A673 (cell line): Measurements from ENCODE around the gene GMPPB. TPM values are rescaled to one million over a fixed set of nuclear protein-coding genes. Genes with fewer than 3 reads are reported as not detected.
A peak's percentile ranks its signal among the peaks of the same experiment; 100 is the strongest.

Experiments used
- BruUV-seq: library from RNA; stranded (reverse); fragments of 400-500 nt; replicated peaks from 2 replicates; lab custom pipeline; 2021; lab: Mats Ljungman, UMichigan
- CTCF ChIA-PET: fragments of 300-600 bp; sonication (Branson Sonifier 250); formaldehyde crosslinking; loops from one replicate; lab custom pipeline; 2022; ENCODE audit warnings: antibody characterized with exemption; lab: Charles Lee
- POLR2A ChIA-PET: fragments of 300-600 bp; sonication (Branson Sonifier 250); formaldehyde crosslinking; loops from one replicate; lab custom pipeline; 2022; ENCODE audit warnings: antibody characterized with exemption; ENCODE audit not compliant: low non-redundant PET; lab: Charles Lee
- DNase-seq: peaks from one replicate; pipeline ENCODE4 v3.0.0-alpha.2; 2015; ENCODE audit warnings: low spot score
- H3K27ac ChIP-seq: fragments of 200-600 bp; sonication (generic); 2 replicates; pipeline ENCODE4 v1.5.1; 2016; ENCODE audit warnings: mixed run types, low read depth, mild to moderate bottlenecking, mixed read lengths, antibody characterized with exemption, low read length; ENCODE audit not compliant: poor library complexity, severe bottlenecking
- H3K27me3 ChIP-seq: fragments of 200-600 bp; sonication (generic); replicated peaks from 2 replicates; pipeline ENCODE4 v1.6.1; 2017; ENCODE audit warnings: mixed run types, low read depth, mild to moderate bottlenecking, mixed read lengths, antibody characterized with exemption, low read length; ENCODE audit not compliant: insufficient read depth, poor library complexity
- H3K36me3 ChIP-seq: fragments of 200-600 bp; sonication (generic); 2 replicates; pipeline ENCODE4 v1.6.1; 2016; ENCODE audit warnings: mixed run types, mild to moderate bottlenecking, mixed read lengths, antibody characterized with exemption, low read length; ENCODE audit not compliant: insufficient read depth, poor library complexity, severe bottlenecking
- H3K4me1 ChIP-seq: fragments of 200-600 bp; sonication (generic); 2 replicates; pipeline ENCODE4 v1.6.1; 2017; ENCODE audit warnings: mixed run types, mild to moderate bottlenecking, mixed read lengths, antibody characterized with exemption, low read length; ENCODE audit not compliant: insufficient read depth, poor library complexity, severe bottlenecking
- H3K4me3 ChIP-seq: fragments of 200-600 bp; sonication (generic); 2 replicates; pipeline ENCODE4 v1.5.1; 2016; ENCODE audit warnings: low read depth, mixed run types, mild to moderate bottlenecking, mixed read lengths, low read length; ENCODE audit not compliant: poor library complexity, severe bottlenecking
- H3K9me3 ChIP-seq: fragments of 200-600 bp; sonication (generic); 2 replicates; pipeline ENCODE4 v1.6.1; 2016; ENCODE audit warnings: mixed run types, low read depth, mild to moderate bottlenecking, mixed read lengths, antibody characterized with exemption, low read length; ENCODE audit not compliant: poor library complexity, severe bottlenecking
- EZH2 ChIP-seq: fragments of 200-600 bp; sonication (generic); IDR thresholded peaks from 2 replicates; pipeline ENCODE4 v1.6.1; 2017; ENCODE audit warnings: borderline replicate concordance, low read depth, mild to moderate bottlenecking, mixed read lengths, antibody characterized with exemption, low read length; ENCODE audit not compliant: poor library complexity, severe bottlenecking
- intact Hi-C: fragments of 100-400 bp; cut with micrococcal nuclease; formaldehyde crosslinking; loops from one replicate; pipeline ENCODE4 v1.10.0; 2022; ENCODE audit not compliant: unreplicated experiment
- total RNA-seq: library from RNA; stranded (reverse); gene quantifications from 2 replicates; pipeline ENCODE4 v1.2.3, GENCODE V29; 2021
- TF ChIP-seq, protein P1 (sequence below): fragments of 300-800, 200-600 bp; sonication (generic); conservative IDR thresholded peaks from 2 replicates; pipeline ENCODE4 v1.5.1; 2017; ENCODE audit warnings: low read depth, mild to moderate bottlenecking, antibody characterized with exemption, low read length, moderate library complexity, mixed read lengths

Gene GMPPB
- total RNA-seq, 1 experiment from 2014 or later: 15.2 TPM

DNA sequence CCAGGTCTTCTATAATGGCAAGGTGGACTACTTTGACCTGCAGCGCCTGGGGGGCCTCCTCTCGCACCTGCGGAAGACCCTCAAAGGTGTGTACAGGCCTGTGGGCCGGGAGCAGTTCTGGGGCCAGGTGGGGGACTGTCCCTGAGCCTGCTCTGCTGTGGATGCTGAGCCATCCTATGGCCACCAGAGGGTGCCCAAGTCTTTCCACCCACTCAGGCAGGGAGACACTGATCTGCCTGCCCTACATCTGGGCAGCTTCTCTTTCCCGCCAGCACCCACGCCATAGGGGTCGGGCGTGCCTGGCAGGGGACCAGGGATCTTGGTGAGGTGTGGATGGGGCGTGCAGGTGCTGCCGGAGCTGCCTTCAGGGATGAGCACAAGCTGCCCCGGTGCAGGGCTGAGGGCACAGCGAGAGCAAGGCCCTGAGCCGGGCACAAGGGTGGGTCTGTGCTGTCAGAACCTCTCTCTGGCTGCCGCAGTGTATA, 20.3 kb downstream of the GMPPB start:
- intact Hi-C loops: loop anchor here (5.0 kb wide), 1 partner anchor 204 kb away; no protein-coding TSS in a partner anchor
- ChIA-PET POLR2A (no interaction called here), CTCF (interaction anchor here (1.0 kb wide), 1 partner anchor 135 kb away, joined by 6 read pairs; no protein-coding TSS in a partner anchor)
- Histone ChIP-seq H3K4me3 (no peak overlapping the region), H3K9me3 (no peaks in the 10 kb centered on the region), H3K27ac (no peak overlapping the region), H3K27me3 (no peaks in the 10 kb centered on the region), H3K36me3 (no peaks in the 10 kb centered on the region), H3K4me1 (no peaks in the 10 kb centered on the region)
- peak; percentile 60 for DNase-seq
- TF ChIP-seq EZH2: no peak
- TF ChIP-seq, protein P1, sequence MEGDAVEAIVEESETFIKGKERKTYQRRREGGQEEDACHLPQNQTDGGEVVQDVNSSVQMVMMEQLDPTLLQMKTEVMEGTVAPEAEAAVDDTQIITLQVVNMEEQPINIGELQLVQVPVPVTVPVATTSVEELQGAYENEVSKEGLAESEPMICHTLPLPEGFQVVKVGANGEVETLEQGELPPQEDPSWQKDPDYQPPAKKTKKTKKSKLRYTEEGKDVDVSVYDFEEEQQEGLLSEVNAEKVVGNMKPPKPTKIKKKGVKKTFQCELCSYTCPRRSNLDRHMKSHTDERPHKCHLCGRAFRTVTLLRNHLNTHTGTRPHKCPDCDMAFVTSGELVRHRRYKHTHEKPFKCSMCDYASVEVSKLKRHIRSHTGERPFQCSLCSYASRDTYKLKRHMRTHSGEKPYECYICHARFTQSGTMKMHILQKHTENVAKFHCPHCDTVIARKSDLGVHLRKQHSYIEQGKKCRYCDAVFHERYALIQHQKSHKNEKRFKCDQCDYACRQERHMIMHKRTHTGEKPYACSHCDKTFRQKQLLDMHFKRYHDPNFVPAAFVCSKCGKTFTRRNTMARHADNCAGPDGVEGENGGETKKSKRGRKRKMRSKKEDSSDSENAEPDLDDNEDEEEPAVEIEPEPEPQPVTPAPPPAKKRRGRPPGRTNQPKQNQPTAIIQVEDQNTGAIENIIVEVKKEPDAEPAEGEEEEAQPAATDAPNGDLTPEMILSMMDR: peak; percentile 63
- BruUV-seq: no TSS peak

DNA sequence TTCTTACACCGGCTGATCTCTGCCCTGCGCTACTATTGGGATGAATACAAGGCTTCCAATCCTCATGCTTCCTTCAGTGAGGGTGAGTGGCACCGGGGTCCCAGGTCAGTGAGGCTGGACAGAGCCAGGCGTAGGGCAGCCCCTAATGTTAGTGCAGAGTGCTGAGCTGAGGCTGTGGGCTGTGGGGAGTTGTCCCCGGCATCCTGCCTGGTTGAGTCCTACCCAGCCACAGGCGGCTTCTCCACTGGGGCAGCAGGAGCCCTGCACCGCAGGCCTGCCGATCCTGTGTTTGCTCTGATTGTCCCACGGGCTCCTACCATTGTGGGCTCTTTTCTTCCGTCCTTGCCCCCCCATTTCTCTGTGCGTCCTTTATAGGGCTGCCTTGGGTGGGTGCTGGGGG, 21.1 kb downstream of the GMPPB start:
- no peak overlapping the region for H3K27ac ChIP-seq
- no TSS peak for BruUV-seq
- ChIA-PET CTCF (no interaction called here), POLR2A (no interaction called here)
- H3K4me3 ChIP-seq: no peak overlapping the region
- no peaks in the 10 kb centered on the region for H3K27me3 ChIP-seq
- no peak for DNase-seq
- H3K4me1 ChIP-seq: no peaks in the 10 kb centered on the region
- H3K36me3 ChIP-seq: no peaks in the 10 kb centered on the region
- H3K9me3 ChIP-seq: no peaks in the 10 kb centered on the region
- intact Hi-C loops: loop anchor here (5.0 kb wide), 1 partner anchor 205 kb away; no protein-coding TSS in a partner anchor
- TF ChIP-seq, protein P1: no peak
- TF ChIP-seq EZH2: no peak

DNA sequence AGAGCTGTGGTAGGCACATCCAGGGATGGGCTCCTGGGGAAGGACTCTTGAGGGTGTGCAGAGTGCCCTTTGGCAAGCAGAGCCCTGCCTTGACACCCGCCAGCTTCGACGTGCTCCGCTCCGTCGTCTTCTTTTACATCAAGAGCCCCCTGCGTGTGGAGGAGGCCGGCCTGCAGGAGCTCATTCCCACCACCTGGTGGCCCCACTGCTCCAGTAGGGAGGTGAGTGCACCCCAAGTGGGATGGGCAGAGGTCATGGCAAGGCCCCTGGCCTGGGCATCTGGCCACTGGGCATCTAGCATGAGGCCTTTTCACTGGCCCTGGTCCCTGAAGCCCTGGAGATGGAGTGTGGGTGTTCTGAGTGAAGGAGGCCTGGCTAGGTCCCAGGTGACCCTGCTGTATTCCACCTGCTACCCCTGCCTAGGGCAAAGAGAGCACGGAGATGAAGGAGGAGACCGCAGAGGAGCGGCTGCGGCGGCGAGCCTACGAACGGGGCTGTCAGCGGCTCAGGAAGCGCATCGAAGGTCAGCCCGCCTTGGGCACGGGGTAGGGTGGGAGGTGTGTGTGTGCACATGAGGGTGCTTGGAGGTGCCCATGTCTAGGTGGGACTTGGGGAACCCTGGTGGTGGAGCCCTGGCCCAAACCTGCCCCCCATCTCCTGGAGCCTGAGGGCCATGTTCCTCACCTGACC, 22.2 kb downstream of the GMPPB start:
- Histone ChIP-seq H3K9me3 (no peaks in the 10 kb centered on the region), H3K4me3 (no peak overlapping the region), H3K36me3 (no peaks in the 10 kb centered on the region), H3K27ac (no peak overlapping the region), H3K4me1 (no peaks in the 10 kb centered on the region), H3K27me3 (no peaks in the 10 kb centered on the region)
- no peak for DNase-seq
- ChIA-PET POLR2A (no interaction called here), CTCF (interaction anchor here (1.0 kb wide), 2 partner anchors 162 to 199 kb away, joined by 3 to 5 read pairs; no protein-coding TSS in a partner anchor)
- TF ChIP-seq, protein P1: peak; percentile 24; the same call in 1 of the 2 replicates
- no peak for TF ChIP-seq EZH2
- no TSS peak for BruUV-seq
- intact Hi-C loops: loop anchor here (5.0 kb wide), 1 partner anchor 206 kb away; no protein-coding TSS in a partner anchor
